NCI-H1436 (cell line): Measurements from ENCODE around the gene SUCO.
"Not testable (repeated sequence)": the region's sequence is repeated elsewhere in the genome, so short reads cannot be mapped to it uniquely, and the experiment has no call there.

Experiments
- DNase-seq: peaks from one replicate; lab custom pipeline; 2025; lab: John Stamatoyannopoulos, UW

The SUCO gene

DNA sequence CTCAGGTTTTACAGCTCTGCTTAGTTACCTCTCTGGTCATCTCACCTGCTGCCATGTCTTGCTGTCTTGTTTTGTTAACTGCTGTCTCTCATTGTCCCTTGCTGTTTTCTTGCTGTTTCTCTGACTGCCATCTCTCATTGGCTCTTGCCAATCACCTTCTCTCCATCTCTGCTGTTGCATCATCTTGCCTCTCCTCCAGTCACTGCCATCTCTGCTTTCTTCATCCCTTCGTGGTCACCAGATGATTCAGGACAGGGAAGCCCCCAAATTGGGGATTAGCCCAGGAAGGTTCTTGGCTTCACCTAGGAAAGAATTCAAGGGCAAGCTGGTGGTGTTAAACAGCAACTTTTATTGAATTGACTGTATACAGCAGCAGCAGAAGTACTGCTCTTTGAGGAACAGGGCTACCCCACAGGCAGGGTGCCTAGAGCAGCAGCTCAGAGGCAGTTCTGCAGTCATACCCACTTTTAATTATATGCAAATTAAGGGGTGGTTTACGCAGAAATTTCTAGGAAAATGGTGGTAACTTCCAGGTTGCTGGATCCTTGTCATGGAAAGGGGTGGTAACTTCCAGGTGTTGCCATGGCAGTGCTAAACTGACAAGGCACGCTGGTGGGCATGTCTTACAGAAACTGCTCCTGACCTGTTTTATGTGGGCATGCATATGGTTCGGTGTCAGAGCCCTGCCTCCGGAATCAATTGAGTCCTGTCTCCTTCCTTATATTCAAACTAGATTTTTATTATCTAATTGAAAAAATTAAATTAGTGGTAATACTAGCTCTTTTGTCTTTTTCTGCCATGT, 33.4 kb downstream of the SUCO start:
- DNase-seq = no peak

- DNase-seq = no peak
Observed at GRCh38 chr1:172567720-172568119, 34.8 kb downstream of the SUCO start.

GRCh38 chr1:172574080-172574479, 41.1 kb downstream of the SUCO start:
- DNase-seq = no peak

GRCh38 chr1:172578586-172578985, 45.6 kb downstream of the SUCO start:
- no peak for DNase-seq

DNA sequence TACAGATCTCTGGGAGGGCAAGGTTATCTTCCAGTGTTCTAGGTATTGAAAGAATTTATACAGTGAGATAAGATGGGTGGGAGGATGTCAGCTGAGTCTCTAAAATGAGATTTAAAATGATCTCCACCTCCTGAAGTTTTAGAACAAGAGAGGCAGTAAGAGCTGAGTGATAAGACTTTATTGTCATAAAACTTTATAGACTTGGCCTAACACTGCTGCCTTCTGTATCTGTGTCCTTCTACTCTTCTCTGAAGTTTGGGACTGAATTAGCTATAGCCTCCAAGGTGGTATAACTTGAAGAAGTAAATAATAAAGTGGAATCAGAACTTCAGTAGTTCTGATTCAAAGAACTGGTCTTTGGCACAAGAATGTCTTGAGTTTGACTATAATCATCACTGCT, 48.3 kb downstream of the SUCO start:
- DNase-seq = no peak

DNA sequence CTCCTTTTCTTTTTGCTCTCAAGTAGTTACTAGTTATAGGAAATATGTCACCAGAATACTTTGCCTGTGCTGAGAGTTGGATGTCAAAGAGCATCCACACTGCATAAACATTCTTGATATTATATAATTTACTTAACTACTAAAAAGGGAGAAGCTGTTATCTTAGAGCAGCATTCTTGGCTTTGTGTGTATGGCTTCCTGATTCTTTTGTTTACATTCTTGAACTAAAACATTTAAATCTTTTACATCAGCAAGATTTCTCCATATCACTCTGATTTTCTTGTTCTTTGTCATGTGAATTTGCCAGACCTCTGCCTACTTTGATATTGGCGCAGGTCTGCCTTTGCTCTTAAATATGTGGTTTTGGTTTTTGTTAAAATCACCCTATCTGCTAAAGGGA, 48.8 kb downstream of the SUCO start:
- DNase-seq = no peak

DNA sequence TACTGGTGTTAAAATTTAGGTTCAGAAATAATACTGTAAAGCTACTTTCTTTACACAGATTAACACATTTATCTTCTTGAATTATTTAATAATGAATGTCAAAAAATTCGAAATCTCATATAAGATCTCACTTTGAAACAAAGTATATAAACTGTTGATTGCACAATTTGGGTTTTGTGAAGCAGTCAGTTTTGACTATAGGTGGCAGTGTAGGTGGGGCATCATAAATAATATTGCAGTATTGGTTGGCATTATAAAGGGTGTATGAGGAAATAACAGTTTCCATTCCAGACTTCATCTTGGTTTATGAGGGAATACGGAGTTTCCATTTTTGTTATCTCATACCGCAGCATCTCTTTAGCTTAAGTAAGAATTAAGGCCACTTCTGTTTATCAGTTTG, 49.9 kb downstream of the SUCO start:
- DNase-seq = no peak

GRCh38 chr1:172585348-172585747, 52.4 kb downstream of the SUCO start:
- DNase-seq = no peak

DNA sequence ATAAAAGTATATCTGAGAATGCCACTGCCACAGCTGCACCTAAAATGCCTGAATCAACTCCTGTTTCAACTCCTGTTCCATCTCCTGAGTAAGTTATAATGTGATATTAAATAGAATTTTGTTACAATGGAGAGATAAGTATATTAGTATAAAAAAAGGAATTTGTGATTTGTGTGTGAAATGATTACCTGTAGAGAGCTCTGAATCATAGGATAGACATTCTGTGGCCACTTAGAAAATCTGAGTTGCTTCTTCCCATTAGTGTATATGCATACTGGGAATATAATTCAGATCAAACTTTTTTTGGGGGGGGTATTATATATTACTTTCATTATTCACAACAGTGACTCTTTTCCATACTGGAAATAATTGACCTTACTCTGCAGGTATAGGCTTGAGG, 52.9 kb downstream of the SUCO start:
- DNase-seq = no peak

- no peak for DNase-seq
Observed at GRCh38 chr1:172588296-172589291, 55.6 kb downstream of the SUCO start.

DNA sequence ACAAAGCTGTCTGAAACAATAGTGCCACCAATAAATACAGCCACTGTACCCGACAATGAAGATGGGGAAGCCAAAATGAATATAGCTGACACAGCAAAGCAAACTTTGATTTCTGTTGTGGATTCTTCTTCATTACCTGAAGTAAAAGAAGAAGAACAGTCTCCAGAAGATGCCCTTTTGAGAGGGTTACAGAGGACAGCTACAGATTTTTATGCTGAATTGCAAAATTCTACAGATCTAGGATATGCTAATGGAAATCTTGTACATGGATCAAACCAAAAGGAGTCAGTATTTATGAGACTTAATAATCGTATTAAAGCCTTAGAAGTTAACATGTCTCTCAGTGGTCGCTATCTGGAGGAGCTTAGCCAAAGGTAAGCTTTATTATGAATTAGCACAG, 56.6 kb downstream of the SUCO start:
- no peak for DNase-seq

- DNase-seq = not testable (repeated sequence)
Observed at GRCh38 chr1:172591429-172591828, 58.5 kb downstream of the SUCO start.

DNA sequence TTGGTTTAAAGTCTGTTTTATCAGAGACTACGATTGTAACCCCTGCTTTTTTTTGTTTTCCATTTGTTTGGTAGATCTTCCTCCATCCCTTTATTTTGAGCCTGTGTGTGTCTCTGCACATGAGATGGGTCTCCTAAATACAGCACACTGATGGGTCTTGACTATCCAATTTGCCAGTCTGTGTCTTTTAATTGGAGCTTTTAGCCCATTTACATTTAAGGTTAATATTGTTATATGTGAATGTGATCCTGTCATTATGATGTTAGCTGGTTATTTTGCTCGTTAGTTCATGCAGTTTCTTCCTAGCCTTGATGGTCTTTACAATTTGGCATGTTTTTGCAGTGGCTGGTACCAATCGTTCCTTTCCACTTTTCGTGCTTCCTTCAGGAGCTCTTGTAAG, 62.1 kb downstream of the SUCO start:
- not testable (repeated sequence) for DNase-seq

- DNase-seq = not testable (repeated sequence)
Observed at GRCh38 chr1:172596782-172597181, 63.8 kb downstream of the SUCO start.

- no peak for DNase-seq
Observed at GRCh38 chr1:172599912-172600311, 67.0 kb downstream of the SUCO start.

- no peak for DNase-seq
Observed at GRCh38 chr1:172600615-172601014, 67.7 kb downstream of the SUCO start.

- DNase-seq = no peak
Observed at GRCh38 chr1:172601046-172601630, 68.2 kb downstream of the SUCO start.

DNA sequence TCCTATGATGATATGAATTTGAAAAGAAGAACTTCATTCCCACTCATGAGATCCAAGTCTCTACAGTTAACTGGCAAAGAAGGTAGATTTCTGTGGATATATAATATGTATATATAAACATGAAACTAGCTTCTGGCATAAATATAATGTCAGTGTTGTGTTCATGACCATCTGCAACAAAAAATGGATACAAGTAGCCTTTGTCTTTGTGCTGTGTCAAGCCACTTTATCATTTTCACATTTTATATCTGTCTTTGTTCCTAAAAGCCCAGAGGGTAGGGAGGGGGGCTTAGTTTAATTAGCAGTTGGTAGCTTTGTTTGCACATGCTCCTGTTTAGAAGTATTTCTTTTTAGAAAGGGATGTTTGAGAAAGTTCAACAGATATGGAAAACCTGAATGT, 69.8 kb downstream of the SUCO start:
- DNase-seq = no peak

DNA sequence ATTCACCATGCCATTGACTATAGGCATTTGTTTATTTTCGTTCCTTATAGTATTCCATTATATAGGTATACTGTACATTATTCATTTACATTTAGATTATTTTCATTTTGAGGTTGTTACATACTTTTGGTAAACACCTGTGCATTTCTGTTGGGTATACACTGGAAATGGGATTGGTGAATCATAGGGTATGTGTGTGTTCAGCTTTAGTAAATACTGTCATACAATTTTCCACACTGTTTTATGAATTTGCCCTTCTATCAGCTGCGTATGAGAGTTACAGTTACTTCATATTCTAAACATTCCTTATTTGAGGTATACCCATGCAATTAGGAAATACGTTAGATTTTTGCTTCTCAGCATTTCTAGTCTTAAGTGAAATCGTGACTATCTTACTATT, 70.9 kb downstream of the SUCO start:
- no peak for DNase-seq

DNA sequence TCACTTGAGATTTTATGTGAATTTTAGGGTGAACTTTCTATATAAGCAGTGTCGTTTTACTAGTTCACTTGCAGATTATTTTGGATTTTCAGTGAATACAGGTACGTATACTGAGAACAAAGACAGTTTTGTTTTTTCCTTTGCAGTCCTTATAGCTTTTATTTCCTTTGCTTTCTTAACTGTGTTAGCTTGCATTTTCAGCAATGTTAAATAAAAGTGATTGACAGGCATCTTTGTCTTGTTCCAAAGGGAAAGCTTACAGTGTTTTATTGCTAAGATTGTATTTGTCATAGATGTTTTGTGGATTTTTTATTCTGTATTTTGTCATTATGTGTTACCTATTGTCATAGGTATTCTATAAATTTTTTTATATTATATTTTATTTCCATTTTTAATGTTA, 72.7 kb downstream of the SUCO start:
- no peak for DNase-seq

DNA sequence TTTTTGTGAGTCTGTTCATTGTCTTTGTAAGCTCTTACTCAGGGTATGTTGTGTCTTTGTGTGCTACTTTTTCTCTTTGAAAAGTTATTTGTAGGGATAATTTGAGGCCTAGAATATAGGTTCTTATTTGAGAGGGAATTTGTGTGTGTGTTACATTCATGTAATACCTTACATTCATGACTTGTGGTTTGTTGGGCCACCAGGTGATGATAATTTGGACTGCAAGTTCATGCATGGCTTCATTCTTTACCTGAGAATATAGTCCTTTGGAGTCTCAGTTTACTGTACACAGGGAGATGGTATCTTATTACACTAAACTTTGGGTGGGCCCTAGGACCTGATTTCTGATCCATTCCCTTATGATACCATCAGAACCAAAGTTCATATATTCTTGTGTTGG, 74.2 kb downstream of the SUCO start:
- no peak for DNase-seq

DNA sequence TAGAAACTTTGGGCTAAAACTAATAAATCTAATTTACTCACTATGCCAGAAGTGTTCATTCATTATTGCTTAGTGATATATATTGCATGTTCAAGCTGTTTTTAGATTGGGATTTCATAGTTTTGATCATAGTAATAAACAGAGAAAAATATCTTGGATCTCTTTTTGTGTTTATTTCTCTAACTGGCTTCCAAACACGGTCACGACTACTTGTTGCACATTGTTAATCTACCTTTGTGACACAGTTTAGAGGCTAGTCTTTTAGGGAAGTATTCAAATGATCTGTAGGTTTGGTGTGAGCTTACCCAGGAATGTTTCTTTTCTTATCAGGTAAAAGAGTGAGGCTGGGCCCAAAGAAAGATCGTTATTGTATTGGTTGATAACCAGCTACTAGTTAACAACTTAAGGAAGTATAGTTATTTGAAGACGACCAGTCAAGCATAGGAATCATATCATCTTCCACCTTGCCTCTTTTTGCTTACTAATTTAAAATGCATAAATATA, 75.2 kb downstream of the SUCO start:
- DNase-seq = no peak
